IMR-90 (cell line): Measurements from ENCODE around the gene ZNF507. TPM values are rescaled to one million over a fixed set of nuclear protein-coding genes. Genes with fewer than 3 reads are reported as not detected.

Experiments used
- ATAC-seq: fragments of 200-7000 bp; cut with Tn5 transposase; 2 replicates; pipeline ENCODE4 v1.9.1; 2020; ENCODE audit warnings: low read depth, mild to moderate bottlenecking, moderate library complexity
- BruUV-seq: library from RNA; stranded (reverse); fragments of 400-500 nt; replicated peaks from 2 replicates; lab custom pipeline; 2021; lab: Mats Ljungman, UMichigan
- CTCF ChIA-PET: fragments of 300-600 bp; formaldehyde crosslinking; extraction: SDS; loops from one replicate; lab custom pipeline; 2021; ENCODE audit warnings: antibody characterized with exemption; lab: Yijun Ruan, JAX
- POLR2A ChIA-PET: fragments of 300-600 bp; sonication (Branson Sonifier 250); formaldehyde crosslinking; loops from one replicate; lab custom pipeline; 2022; ENCODE audit warnings: antibody characterized with exemption; ENCODE audit not compliant: unreplicated experiment; lab: Charles Lee
- DNase-seq: peaks from one replicate; pipeline ENCODE4 v3.0.0; 2013
- H2AFZ ChIP-seq: replicated peaks from 2 replicates; pipeline ENCODE3; 2013; ENCODE audit warnings: low read length, mild to moderate bottlenecking; ENCODE audit not compliant: poor library complexity
- H2AK5ac ChIP-seq: 2 replicates; pipeline ENCODE4 v1.6.1; 2013; ENCODE audit warnings: low read depth, low read length, inconsistent platforms
- H2AK9ac ChIP-seq: replicated peaks from 2 replicates; pipeline ENCODE3; 2013; ENCODE audit warnings: mild to moderate bottlenecking, low read depth, low read length, moderate library complexity; ENCODE audit not compliant: poor library complexity
- H2BK120ac ChIP-seq: 2 replicates; pipeline ENCODE4 v1.6.1; 2013; ENCODE audit warnings: low read depth, low read length, inconsistent platforms
- H2BK15ac ChIP-seq: 3 replicates; pipeline ENCODE4 v1.6.1; 2013; ENCODE audit warnings: low read depth, low read length, inconsistent platforms
- H2BK20ac ChIP-seq: 2 replicates; pipeline ENCODE4 v1.6.1; 2013; ENCODE audit warnings: low read depth, mild to moderate bottlenecking, inconsistent platforms, low read length, moderate library complexity
- H2BK5ac ChIP-seq: 2 replicates; pipeline ENCODE4 v1.6.1; 2013; ENCODE audit warnings: mild to moderate bottlenecking, low read depth, low read length, inconsistent platforms; ENCODE audit not compliant: poor library complexity, severe bottlenecking
- H3K14ac ChIP-seq: replicated peaks from 2 replicates; pipeline ENCODE4 v1.6.1; 2013; ENCODE audit warnings: low read depth, low read length, inconsistent platforms
- H3K18ac ChIP-seq: 2 replicates; pipeline ENCODE4 v1.6.1; 2013; ENCODE audit warnings: low read depth, low read length, control low read depth
- H3K23ac ChIP-seq: 2 replicates; pipeline ENCODE4 v1.6.1; 2013; ENCODE audit warnings: low read depth, low read length, inconsistent platforms
- H3K27ac ChIP-seq: 2 replicates; pipeline ENCODE4 v1.5.1; 2013; ENCODE audit warnings: mild to moderate bottlenecking, control low read depth, low read length; ENCODE audit not compliant: insufficient read depth
- H3K27me3 ChIP-seq: 2 replicates; pipeline ENCODE4 v1.6.1; 2013; ENCODE audit warnings: low read length; ENCODE audit not compliant: control insufficient read depth, insufficient read depth
- H3K36me3 ChIP-seq: 2 replicates; pipeline ENCODE4 v1.6.1; 2013; ENCODE audit warnings: low read length, mixed read lengths; ENCODE audit not compliant: control insufficient read depth, insufficient read depth
- H3K4ac ChIP-seq: 2 replicates; pipeline ENCODE4 v1.6.1; 2013; ENCODE audit warnings: low read depth, low read length, inconsistent platforms
- H3K4me1 ChIP-seq: 2 replicates; pipeline ENCODE4 v1.6.1; 2013; ENCODE audit warnings: low read length, mixed read lengths; ENCODE audit not compliant: control insufficient read depth, insufficient read depth
- H3K4me2 ChIP-seq: 2 replicates; pipeline ENCODE4 v1.6.1; 2013; ENCODE audit warnings: low read depth, mild to moderate bottlenecking, control low read depth, low read length, moderate library complexity
- H3K4me3 ChIP-seq: 2 replicates; pipeline ENCODE4 v1.5.1; 2013; ENCODE audit warnings: low read depth, mild to moderate bottlenecking, control low read depth, low read length, moderate library complexity; ENCODE audit not compliant: insufficient read depth
- H3K56ac ChIP-seq: 2 replicates; pipeline ENCODE4 v1.6.1; 2013; ENCODE audit warnings: low read length, inconsistent platforms; ENCODE audit not compliant: insufficient read depth; ENCODE audit errors: extremely low read depth
- H3K79me1 ChIP-seq, 2 experiments: 2 replicates each; pipeline ENCODE4 v1.6.1; 2013; ENCODE audit warnings: low read length in 2 of 2, inconsistent platforms in 1 of 2, low read depth in 1 of 2
- H3K9ac ChIP-seq: 2 replicates; pipeline ENCODE4 v1.6.1; 2013; ENCODE audit warnings: low read depth, low read length, control low read depth
- H3K9me1 ChIP-seq: 2 replicates; pipeline ENCODE4 v1.6.1; 2013; ENCODE audit warnings: low read length, inconsistent platforms; ENCODE audit not compliant: insufficient read depth
- H3K9me3 ChIP-seq: 2 replicates; pipeline ENCODE4 v1.6.1; 2013; ENCODE audit warnings: low read length; ENCODE audit not compliant: control insufficient read depth, insufficient read depth
- H4K20me1 ChIP-seq: 2 replicates; pipeline ENCODE4 v1.6.1; 2013; ENCODE audit warnings: low read length, inconsistent platforms; ENCODE audit not compliant: insufficient read depth
- H4K5ac ChIP-seq: 2 replicates; pipeline ENCODE4 v1.6.1; 2013; ENCODE audit warnings: mild to moderate bottlenecking, low read depth, low read length, control low read depth
- H4K8ac ChIP-seq, 2 experiments: 2 replicates each; pipeline ENCODE4 v1.6.1; 2013; ENCODE audit warnings: low read depth in 2 of 2, low read length in 2 of 2, control low read depth in 1 of 2, inconsistent platforms in 1 of 2
- H4K91ac ChIP-seq: 2 replicates; pipeline ENCODE4 v1.6.1; 2013; ENCODE audit warnings: low read depth, low read length, inconsistent platforms; ENCODE audit not compliant: insufficient read depth
- BHLHE40 ChIP-seq: fragments of 150-350 bp; IDR thresholded peaks from 2 replicates; pipeline ENCODE4 v1.6.1; 2016; ENCODE audit warnings: mild to moderate bottlenecking, low read depth, low read length
- CEBPB ChIP-seq: IDR thresholded peaks from 2 replicates; pipeline ENCODE4 v1.6.1; 2012; ENCODE audit warnings: low read depth, low read length, improper control_type of control experiment
- CHD1 ChIP-seq: IDR thresholded peaks from 2 replicates; pipeline ENCODE4 v1.6.1; 2012; ENCODE audit warnings: low read depth, low read length, improper control_type of control experiment
- FOS ChIP-seq: fragments of 150-350 bp; IDR thresholded peaks from 2 replicates; pipeline ENCODE4 v1.6.1; 2016; ENCODE audit warnings: low read depth, low read length
- POLR2A ChIP-seq: IDR thresholded peaks from 2 replicates; pipeline ENCODE4 v1.6.1; 2012; ENCODE audit warnings: mild to moderate bottlenecking, low read depth, low read length
- RAD21 ChIP-seq: IDR thresholded peaks from 2 replicates; pipeline ENCODE4 v1.6.1; 2012; ENCODE audit warnings: low read length, improper control_type of control experiment
- RCOR1 ChIP-seq: IDR thresholded peaks from 2 replicates; pipeline ENCODE4 v1.6.1; 2012; ENCODE audit warnings: mild to moderate bottlenecking, low read length, improper control_type of control experiment; ENCODE audit not compliant: insufficient replicate concordance
- WGBS, 2 experiments: methylation state at CpG; one replicate each; pipeline versions ENCODE4 v1.1.5 to v1.1.7; 2013; ENCODE audit warnings: missing lambda C conversion rate in 2 of 2; ENCODE audit not compliant: insufficient read length in 1 of 2; ENCODE audit errors: extremely low coverage in 2 of 2; 5-methylcytosine and 5-hydroxymethylcytosine counted together
- dilution Hi-C: fragments of 300-500 bp; cut with HindIII; formaldehyde crosslinking; loops from one replicate; pipeline ENCODE4 v1.14.3; 2018; ENCODE audit warnings: low sequenced_read_pairs; ENCODE audit not compliant: unreplicated experiment
- in situ Hi-C: fragments of 300-500 bp; cut with MboI; formaldehyde crosslinking; loops from 3 replicates; pipeline ENCODE4 v1.14.3; 2019; ENCODE audit warnings: low sequenced_read_pairs, inconsistent platforms, mixed read lengths
- intact Hi-C: fragments of 100-400 bp; cut with micrococcal nuclease; formaldehyde crosslinking; loops from 2 replicates; pipeline ENCODE4 v1.10.0; 2022
- polyA plus RNA-seq, 3 experiments: library from polyadenylated mRNA; depleted of rRNA; stranded (reverse); fragments of >200 nt; gene quantifications; 2 replicates each; pipeline ENCODE4 v1.2.3, GENCODE V29; 2012; ENCODE audit warnings: low replicate concordance in 1 of 3
- total RNA-seq: library from RNA; depleted of rRNA; stranded (reverse); fragments of >200 nt; gene quantifications from 2 replicates; pipeline ENCODE4 v1.2.3, GENCODE V29; 2012
- TF ChIP-seq, protein P1 (sequence below): fragments of 150-350 bp; IDR thresholded peaks from 2 replicates; pipeline ENCODE4 v1.6.1; 2017; ENCODE audit warnings: mild to moderate bottlenecking, antibody characterized with exemption, low read length, low read depth
- TF ChIP-seq, protein P2 (sequence below): fragments of 150-350 bp; IDR thresholded peaks from 2 replicates; pipeline ENCODE4 v1.6.1; 2016; ENCODE audit warnings: low read depth, mild to moderate bottlenecking, low read length, moderate library complexity, borderline replicate concordance

ZNF507 gene
- total and polyA plus RNA-seq, 2 of the 4 experiments (the other 2 are of a cell fraction), result 9.6 to 19.9 TPM

DNA sequence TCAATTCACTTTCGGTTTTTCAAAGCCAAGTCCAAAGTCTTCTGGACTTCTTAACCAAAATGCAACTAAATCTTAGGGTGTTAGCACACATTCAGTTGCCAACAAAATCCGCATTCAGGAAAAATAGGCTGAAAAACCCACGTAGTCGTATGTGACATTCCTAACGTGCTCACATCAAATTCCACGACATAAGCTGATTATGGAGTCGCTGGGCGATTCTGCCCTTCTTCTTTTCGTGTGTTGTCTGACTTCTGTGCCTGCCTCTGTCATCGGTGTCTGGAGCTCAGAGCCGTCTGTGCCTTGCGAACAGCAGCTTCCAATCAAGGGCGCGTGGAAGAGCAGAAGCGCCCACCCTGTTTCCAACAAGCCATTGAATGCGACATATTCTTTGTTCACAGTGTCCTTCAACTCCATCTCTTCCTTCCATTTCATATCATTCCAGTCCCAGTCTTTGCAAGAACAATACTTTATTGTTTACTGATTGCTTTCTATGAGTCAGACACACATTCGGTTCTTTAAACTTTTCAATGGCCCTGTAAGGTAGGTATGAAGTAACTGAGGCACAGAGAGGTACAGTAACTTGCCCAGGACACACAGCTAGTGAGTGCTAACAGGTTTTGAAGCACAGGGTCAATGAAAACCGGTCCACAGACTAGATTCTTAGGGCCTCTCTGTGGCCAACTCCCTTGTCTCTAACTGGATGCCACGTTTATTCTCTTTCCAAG lies 8.2 kb upstream of the ZNF507 start:
- BruUV-seq, result no TSS peak
- Histone ChIP-seq H3K9me1 (no peaks in the 10 kb centered on the region), H3K4me3 (peak overlapping the region; percentile 12; the same call in 1 of the 2 replicates), H3K36me3 (no peaks in the 10 kb centered on the region), H2BK15ac (no peak overlapping the region), H4K5ac (peak overlapping the region; percentile 34; the same call in 1 of the 2 replicates), H2AFZ (peak overlapping the region; percentile 63), H3K27ac (no peak overlapping the region), H3K9me3 (no peaks in the 10 kb centered on the region), H2AK5ac (no peak overlapping the region), H3K4ac (no peak overlapping the region), H3K23ac (no peak overlapping the region), H2BK120ac (no peak overlapping the region), H3K4me1 (peaks cover 3% of the 10 kb centered on the region; the same call in 1 of the 2 replicates), H4K20me1 (no peaks in the 10 kb centered on the region), H3K27me3 (peaks cover 4% of the 10 kb centered on the region; the same call in 1 of the 2 replicates), H4K8ac (peak overlapping the region in 1 of 2 experiments; percentile 37; a peak in 1 of 4 replicates), H3K9ac (peak overlapping the region; percentile 41; the same call in 1 of the 2 replicates), H2AK9ac (no peak overlapping the region), H3K18ac (no peak overlapping the region), H2BK5ac (no peak overlapping the region), H3K56ac (no peak overlapping the region), H3K4me2 (peak overlapping the region; percentile 37), H3K14ac (no peak overlapping the region), H3K79me1 (no peaks in the 10 kb centered on the region), H2BK20ac (no peak overlapping the region), H4K91ac (no peak overlapping the region)
- DNase-seq (no peak), ATAC-seq (no peak; the same call in 1 of the 2 replicates)
- in situ Hi-C loops (no loop called here), intact Hi-C loops (no loop called here), dilution Hi-C loops (no loop called here)
- CTCF ChIA-PET, result interaction anchor here (0.6 to 1.7 kb wide), 3 partner anchors 15 to 233 kb away, joined by 3 to 5 read pairs (median 3); no protein-coding TSS in a partner anchor
- POLR2A ChIA-PET, result no interaction called here
- 56% methylated on average over 11 of the region's 19 CpGs; no CpG with 5 or more reads in 1 of the 2 experiments for WGBS, 2 experiments
- no peak for TF ChIP-seq RAD21
- TF ChIP-seq CEBPB, result no peak
- no peak for TF ChIP-seq RCOR1
- no peak for TF ChIP-seq FOS
- TF ChIP-seq POLR2A, result no peak
- TF ChIP-seq, protein P1, sequence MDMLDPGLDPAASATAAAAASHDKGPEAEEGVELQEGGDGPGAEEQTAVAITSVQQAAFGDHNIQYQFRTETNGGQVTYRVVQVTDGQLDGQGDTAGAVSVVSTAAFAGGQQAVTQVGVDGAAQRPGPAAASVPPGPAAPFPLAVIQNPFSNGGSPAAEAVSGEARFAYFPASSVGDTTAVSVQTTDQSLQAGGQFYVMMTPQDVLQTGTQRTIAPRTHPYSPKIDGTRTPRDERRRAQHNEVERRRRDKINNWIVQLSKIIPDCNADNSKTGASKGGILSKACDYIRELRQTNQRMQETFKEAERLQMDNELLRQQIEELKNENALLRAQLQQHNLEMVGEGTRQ, result no peak
- TF ChIP-seq, protein P2, sequence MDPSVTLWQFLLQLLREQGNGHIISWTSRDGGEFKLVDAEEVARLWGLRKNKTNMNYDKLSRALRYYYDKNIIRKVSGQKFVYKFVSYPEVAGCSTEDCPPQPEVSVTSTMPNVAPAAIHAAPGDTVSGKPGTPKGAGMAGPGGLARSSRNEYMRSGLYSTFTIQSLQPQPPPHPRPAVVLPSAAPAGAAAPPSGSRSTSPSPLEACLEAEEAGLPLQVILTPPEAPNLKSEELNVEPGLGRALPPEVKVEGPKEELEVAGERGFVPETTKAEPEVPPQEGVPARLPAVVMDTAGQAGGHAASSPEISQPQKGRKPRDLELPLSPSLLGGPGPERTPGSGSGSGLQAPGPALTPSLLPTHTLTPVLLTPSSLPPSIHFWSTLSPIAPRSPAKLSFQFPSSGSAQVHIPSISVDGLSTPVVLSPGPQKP, result no peak
- TF ChIP-seq CHD1, result no peak
- TF ChIP-seq BHLHE40, result no peak
